Measurements from ENCODE around the gene SLC5A12.

DNA sequence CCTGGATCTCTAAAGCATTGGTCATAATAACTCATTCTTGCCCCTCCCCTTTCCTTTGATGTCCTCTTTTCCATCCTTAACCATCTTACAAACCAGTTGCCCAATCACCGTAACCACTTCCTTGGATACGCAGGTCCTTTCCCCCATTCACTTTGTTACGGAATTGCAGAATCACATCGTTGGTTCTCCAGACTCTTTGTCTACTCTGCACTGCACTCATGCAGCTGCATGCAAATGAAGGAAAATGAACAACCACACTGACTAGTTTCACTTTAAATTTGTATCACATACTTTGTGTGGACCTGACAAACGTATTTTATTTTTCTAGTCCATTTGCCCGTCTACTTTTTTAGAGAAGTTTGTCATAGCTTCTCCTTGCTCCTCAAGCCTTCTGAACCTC lies 69.9 kb downstream of the SLC5A12 start:
- TF ChIP-seq ZFP3 (CRISPR knock-in tag; IDR thresholded peaks at IDR 0.05) = no peak
- no peak for TF ChIP-seq BACH2 (CRISPR knock-in tag; IDR thresholded peaks at IDR 0.05; ENCODE audit: borderline replicate concordance)
- TF ChIP-seq, protein P1, sequence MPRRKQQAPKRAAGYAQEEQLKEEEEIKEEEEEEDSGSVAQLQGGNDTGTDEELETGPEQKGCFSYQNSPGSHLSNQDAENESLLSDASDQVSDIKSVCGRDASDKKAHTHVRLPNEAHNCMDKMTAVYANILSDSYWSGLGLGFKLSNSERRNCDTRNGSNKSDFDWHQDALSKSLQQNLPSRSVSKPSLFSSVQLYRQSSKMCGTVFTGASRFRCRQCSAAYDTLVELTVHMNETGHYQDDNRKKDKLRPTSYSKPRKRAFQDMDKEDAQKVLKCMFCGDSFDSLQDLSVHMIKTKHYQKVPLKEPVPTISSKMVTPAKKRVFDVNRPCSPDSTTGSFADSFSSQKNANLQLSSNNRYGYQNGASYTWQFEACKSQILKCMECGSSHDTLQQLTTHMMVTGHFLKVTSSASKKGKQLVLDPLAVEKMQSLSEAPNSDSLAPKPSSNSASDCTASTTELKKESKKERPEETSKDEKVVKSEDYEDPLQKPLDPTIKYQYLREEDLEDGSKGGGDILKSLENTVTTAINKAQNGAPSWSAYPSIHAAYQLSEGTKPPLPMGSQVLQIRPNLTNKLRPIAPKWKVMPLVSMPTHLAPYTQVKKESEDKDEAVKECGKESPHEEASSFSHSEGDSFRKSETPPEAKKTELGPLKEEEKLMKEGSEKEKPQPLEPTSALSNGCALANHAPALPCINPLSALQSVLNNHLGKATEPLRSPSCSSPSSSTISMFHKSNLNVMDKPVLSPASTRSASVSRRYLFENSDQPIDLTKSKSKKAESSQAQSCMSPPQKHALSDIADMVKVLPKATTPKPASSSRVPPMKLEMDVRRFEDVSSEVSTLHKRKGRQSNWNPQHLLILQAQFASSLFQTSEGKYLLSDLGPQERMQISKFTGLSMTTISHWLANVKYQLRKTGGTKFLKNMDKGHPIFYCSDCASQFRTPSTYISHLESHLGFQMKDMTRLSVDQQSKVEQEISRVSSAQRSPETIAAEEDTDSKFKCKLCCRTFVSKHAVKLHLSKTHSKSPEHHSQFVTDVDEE (CRISPR knock-in tag; IDR thresholded peaks at IDR 0.05) = no peak
- TF ChIP-seq RARB (CRISPR knock-in tag; IDR thresholded peaks at IDR 0.05) = no peak
- no peak for TF ChIP-seq ARNTL (CRISPR knock-in tag; IDR thresholded peaks at IDR 0.05; ENCODE audit: borderline replicate concordance, low read depth)
- TF ChIP-seq GLIS3 (CRISPR knock-in tag; IDR thresholded peaks at IDR 0.05) = no peak
- TF ChIP-seq, protein P2, sequence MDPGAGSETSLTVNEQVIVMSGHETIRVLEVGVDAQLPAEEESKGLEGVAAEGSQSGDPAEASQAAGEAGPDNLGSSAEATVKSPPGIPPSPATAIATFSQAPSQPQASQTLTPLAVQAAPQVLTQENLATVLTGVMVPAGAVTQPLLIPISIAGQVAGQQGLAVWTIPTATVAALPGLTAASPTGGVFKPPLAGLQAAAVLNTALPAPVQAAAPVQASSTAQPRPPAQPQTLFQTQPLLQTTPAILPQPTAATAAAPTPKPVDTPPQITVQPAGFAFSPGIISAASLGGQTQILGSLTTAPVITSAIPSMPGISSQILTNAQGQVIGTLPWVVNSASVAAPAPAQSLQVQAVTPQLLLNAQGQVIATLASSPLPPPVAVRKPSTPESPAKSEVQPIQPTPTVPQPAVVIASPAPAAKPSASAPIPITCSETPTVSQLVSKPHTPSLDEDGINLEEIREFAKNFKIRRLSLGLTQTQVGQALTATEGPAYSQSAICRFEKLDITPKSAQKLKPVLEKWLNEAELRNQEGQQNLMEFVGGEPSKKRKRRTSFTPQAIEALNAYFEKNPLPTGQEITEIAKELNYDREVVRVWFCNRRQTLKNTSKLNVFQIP (CRISPR knock-in tag; IDR thresholded peaks at IDR 0.05; ENCODE audit: borderline replicate concordance, low read depth) = no peak
- no peak for TF ChIP-seq CREB5 (CRISPR knock-in tag; IDR thresholded peaks at IDR 0.05; ENCODE audit: low read depth)
- TF ChIP-seq SNAI2 (CRISPR knock-in tag; IDR thresholded peaks at IDR 0.05) = no peak
- TF ChIP-seq TCF4 (CRISPR knock-in tag; IDR thresholded peaks at IDR 0.05; ENCODE audit: borderline replicate concordance) = no peak
- no peak for TF ChIP-seq TOX (CRISPR knock-in tag; IDR thresholded peaks at IDR 0.05; ENCODE audit: borderline replicate concordance)
- TF ChIP-seq, protein P3, sequence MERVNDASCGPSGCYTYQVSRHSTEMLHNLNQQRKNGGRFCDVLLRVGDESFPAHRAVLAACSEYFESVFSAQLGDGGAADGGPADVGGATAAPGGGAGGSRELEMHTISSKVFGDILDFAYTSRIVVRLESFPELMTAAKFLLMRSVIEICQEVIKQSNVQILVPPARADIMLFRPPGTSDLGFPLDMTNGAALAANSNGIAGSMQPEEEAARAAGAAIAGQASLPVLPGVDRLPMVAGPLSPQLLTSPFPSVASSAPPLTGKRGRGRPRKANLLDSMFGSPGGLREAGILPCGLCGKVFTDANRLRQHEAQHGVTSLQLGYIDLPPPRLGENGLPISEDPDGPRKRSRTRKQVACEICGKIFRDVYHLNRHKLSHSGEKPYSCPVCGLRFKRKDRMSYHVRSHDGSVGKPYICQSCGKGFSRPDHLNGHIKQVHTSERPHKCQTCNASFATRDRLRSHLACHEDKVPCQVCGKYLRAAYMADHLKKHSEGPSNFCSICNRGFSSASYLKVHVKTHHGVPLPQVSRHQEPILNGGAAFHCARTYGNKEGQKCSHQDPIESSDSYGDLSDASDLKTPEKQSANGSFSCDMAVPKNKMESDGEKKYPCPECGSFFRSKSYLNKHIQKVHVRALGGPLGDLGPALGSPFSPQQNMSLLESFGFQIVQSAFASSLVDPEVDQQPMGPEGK (CRISPR knock-in tag; IDR thresholded peaks at IDR 0.05; ENCODE audit: borderline replicate concordance) = no peak

All from SK-N-SH treated with all-trans-retinoic acid at 6 μM for 48 hours (cell line).